ENCODE results near the gene RCL1. TPM values are rescaled to one million over a fixed set of nuclear protein-coding genes. Genes with fewer than 3 reads are reported as not detected.
A peak's percentile ranks its signal among the peaks of the same experiment; 100 is the strongest.
"Not testable (repeated sequence)": the region's sequence is repeated elsewhere in the genome, so short reads cannot be mapped to it uniquely, and the experiment has no call there.

Gene RCL1
- total RNA-seq, 2 experiments from 2014 or later = 14.4 to 15.1 TPM

DNA sequence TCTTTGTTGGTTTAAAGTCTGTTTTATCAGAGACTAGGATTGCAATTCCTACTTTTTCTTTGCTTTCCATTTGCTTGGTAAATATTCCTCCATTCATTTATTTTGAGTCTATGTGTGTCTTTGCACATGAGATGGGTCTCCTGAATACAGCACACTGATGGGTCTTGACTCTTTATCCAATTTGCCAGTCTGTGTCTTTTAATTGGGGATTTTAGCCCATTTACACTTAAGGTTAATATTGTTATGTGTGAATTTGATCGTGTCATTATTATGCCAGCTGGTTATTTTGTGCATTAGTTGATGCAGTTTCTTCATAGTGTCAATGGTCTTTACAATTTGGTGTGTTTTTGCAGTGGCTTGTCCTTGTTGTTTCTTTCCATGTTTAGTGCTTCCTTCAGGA, 107.1 kb downstream of the RCL1 start:
- H3K27ac Mint-ChIP-seq; H3K4me1 Mint-ChIP-seq; H3K27me3 Mint-ChIP-seq; POLR2A ChIA-PET; ATAC-seq (ENCODE audit: low read depth); DNase-seq; H3K4me3 Mint-ChIP-seq: not testable (repeated sequence)
- H3K36me3 Mint-ChIP-seq = peaks cover 19% of the 10 kb centered on the region
- peaks cover 22% of the 10 kb centered on the region for H3K9me3 Mint-ChIP-seq

DNA sequence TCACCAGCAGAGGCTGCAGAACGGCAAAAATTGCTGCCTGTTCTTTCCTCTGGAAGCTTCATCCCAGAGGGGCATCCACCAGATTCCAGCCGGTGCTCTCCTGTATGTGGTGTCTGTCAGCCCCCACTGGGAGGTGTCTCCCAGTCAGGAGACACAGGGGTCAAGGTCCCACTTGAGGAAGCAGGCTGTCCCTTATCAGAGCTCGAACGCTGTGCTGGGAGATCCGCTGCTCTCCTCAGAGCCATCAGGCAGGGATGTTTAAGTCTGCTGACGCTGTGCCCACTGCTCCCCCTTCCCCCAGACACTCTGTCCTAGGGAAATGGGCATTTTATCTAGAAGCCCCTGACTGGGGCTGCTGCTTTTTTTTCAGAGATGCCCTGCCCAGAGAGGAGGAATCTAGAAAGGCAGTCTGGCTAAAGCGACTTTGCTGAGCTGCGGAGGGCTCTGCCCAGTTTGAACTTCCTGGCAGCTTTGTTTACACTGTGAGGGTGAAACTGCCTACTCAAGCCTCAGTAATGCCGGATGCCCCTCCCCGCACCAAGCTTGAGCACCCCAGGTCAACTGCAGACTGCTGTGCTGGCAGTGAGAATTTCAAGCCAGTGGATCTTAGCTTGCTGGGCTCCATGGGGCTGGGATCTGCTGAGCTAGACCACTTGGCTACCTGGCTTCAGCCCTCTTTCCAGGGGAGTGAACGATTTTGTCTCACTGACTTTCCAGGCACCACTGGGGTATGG, 108.8 kb downstream of the RCL1 start:
- peak; percentile 58 for ATAC-seq (ENCODE audit: low read depth)

DNA sequence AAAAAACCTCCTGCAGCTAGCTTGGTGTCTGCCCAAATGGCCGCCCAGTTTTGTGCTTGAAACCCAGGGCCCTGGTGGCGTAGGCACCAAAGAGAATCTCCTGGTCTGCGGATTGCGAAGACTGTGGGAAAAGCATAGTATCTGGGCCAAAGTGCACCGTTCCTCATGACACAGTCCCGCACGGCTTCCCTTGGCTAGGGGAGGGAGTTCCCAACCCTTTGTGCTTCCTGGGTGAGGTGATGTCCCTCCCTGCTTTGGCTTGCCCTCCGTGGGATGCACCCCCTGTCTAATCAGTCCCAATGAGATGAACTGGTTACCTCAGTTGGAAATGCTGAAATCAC, 109.4 kb downstream of the RCL1 start:
- POLR2A ChIA-PET = interaction anchor here (0.7 to 1.6 kb wide), 3 partner anchors 83 to 705 kb away, joined by 3 read pairs; partner anchors contain the start of genes JAK2 and RCL1
- H3K27me3 Mint-ChIP-seq = no peaks in the 10 kb centered on the region
- DNase-seq (no peak), ATAC-seq (ENCODE audit: low read depth) (no peak)
- peaks cover 21% of the 10 kb centered on the region for H3K9me3 Mint-ChIP-seq
- H3K4me3 Mint-ChIP-seq = no peak overlapping the region
- peaks cover 19% of the 10 kb centered on the region for H3K36me3 Mint-ChIP-seq
- peak overlapping the region; percentile 66 for H3K27ac Mint-ChIP-seq
- H3K4me1 Mint-ChIP-seq = peaks cover 2% of the 10 kb centered on the region

More for the DNA sequence above, 108.8 kb downstream of the RCL1 start:
- H3K9me3 Mint-ChIP-seq = peaks cover 22% of the 10 kb centered on the region
- peak; percentile 42 for DNase-seq
- H3K4me1 Mint-ChIP-seq, H3K27me3 Mint-ChIP-seq, H3K4me3 Mint-ChIP-seq: not testable (repeated sequence)
- POLR2A ChIA-PET = interaction anchor here (0.7 to 1.6 kb wide), 3 partner anchors 84 to 706 kb away, joined by 3 read pairs; partner anchors contain the start of genes JAK2 and RCL1
- H3K27ac Mint-ChIP-seq = peak overlapping the region; percentile 66
- H3K36me3 Mint-ChIP-seq = peaks cover 20% of the 10 kb centered on the region

DNA sequence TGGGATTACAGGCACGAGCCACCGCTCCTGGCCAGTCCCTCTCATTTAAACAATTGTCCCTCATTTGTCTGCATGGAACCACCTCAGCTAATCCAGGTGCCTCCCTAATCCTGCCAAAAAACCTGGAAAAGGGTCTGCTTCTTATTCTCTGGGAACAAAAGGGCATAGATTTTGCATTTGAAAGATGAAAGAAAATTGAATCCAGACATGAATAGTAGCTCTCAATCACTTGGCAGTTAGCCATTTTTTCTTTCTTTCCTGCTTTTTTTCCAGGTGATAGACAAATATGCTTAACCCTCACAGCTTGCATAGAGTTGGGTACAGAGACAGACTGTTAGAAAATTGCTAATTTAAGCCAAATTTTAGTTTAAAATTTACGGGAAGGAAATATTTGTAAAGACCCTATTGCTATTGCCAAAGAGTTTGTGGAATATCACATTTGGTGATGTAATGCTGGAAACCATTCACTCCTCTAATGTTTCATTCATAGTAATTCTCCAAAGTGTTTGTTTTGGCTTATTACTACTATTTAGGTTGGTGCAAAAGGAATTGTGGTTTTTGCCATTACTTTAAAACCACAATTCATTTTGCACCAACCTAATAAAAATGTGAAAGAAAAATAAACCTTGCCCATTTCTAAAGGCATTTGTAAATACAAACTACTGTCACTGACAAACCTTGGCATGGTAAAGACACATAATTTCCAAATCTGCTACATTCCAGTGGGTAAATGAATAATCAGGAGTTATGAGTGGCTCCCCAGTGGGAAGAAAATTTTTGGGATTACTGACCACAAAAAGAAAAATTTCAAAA, 111.8 kb downstream of the RCL1 start:
- H3K4me3 Mint-ChIP-seq = no peak overlapping the region
- DNase-seq = no peak
- H3K9me3 Mint-ChIP-seq = peaks cover 7% of the 10 kb centered on the region
- H3K27ac Mint-ChIP-seq = no peak overlapping the region
- POLR2A ChIA-PET = no interaction called here
- H3K4me1 Mint-ChIP-seq = peaks cover 3% of the 10 kb centered on the region
- no peaks in the 10 kb centered on the region for H3K27me3 Mint-ChIP-seq
- no peak for ATAC-seq (ENCODE audit: low read depth)
- H3K36me3 Mint-ChIP-seq = peaks cover 9% of the 10 kb centered on the region

DNA sequence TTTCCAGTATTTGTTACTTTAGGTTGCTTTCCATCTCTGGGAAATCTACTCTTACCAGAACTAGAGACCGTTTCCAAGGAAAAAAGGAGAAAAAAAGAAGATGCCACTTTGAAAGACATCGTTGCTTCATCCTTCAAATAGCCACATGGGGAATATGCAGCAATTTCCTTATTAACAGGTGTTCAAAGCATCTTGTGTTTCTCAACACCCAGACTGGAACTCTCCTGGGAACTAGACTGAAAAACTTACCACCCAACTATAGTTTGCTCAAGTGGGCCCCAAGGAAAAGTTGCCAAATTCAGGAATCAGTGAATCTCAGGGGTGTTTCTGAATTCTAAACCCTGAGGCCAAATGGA, 112.4 kb downstream of the RCL1 start:
- Mint-ChIP-seq H3K36me3 (peaks cover 4% of the 10 kb centered on the region), H3K4me3 (no peak overlapping the region), H3K27me3 (no peaks in the 10 kb centered on the region), H3K4me1 (peaks cover 3% of the 10 kb centered on the region), H3K9me3 (peaks cover 3% of the 10 kb centered on the region), H3K27ac (no peak overlapping the region)
- ATAC-seq (ENCODE audit: low read depth) = no peak
- POLR2A ChIA-PET = no interaction called here
- no peak for DNase-seq

Small RNAs within 50 kb of the gene (microRNA-seq; reads per million reads assigned to microRNA genes)
- gene MIR101-2 = 186 reads per million, percentile 65 among the genes with 10 or more reads in this experiment

Other genes with a start within 250 kb of the RCL1 start
- 10 to 100 TPM; 11.8 to 12.4 TPM for gene PLPP6, start 130.7 kb upstream of the RCL1 start, total RNA-seq
- gene SPATA6L, start 126.5 kb upstream of the RCL1 start, total RNA-seq = 1 to 10 TPM in 1 of 2 experiments, under 1 TPM in 1; 0.72 to 1.0 TPM
- gene CDC37L1, start 113.4 kb upstream of the RCL1 start, total RNA-seq = 10 to 100 TPM; 14.4 to 14.6 TPM
- 10 to 100 TPM; 40.1 to 41.7 TPM for gene AK3, start 51.7 kb upstream of the RCL1 start, total RNA-seq
- gene JAK2, start 192.3 kb downstream of the RCL1 start, total RNA-seq = 10 to 100 TPM; 23.5 to 25.9 TPM